H1 (cell line): Measurements from ENCODE around the gene UGT1A8. TPM values are rescaled to one million over a fixed set of nuclear protein-coding genes. Genes with fewer than 3 reads are reported as not detected.

Experiments used
- CTCF ChIA-PET: fragments of 300-600 bp; sonication (Branson Sonifier 250); formaldehyde crosslinking; loops from one replicate; lab custom pipeline; 2021; ENCODE audit not compliant: partially characterized antibody; lab: Charles Lee
- POLR2A ChIA-PET: fragments of 300-600 bp; sonication (Branson Sonifier 250); formaldehyde crosslinking; loops from one replicate; lab custom pipeline; 2021; ENCODE audit warnings: inconsistent platforms; ENCODE audit not compliant: partially characterized antibody; lab: Charles Lee
- DNase-seq, 2 experiments: peaks; one replicate each; pipeline versions ENCODE4 v3.0.0 to v3.0.0-alpha.2; 2010 to 2022; ENCODE audit warnings: low spot score in 2 of 2, low read depth in 1 of 2, mixed read lengths in 1 of 2
- FAIRE-seq: peaks from 2 replicates; lab custom pipeline; 2011; peaks lifted over from hg19 to GRCh38; lab: Jason Lieb, UNC
- H2AFZ ChIP-seq: 2 replicates; pipeline ENCODE4 v1.8.1; 2012; ENCODE audit warnings: low read length, inconsistent platforms
- H2AK5ac ChIP-seq: 2 replicates; pipeline ENCODE4 v1.6.1; 2013; ENCODE audit warnings: low read depth, low read length
- H2BK120ac ChIP-seq: replicated peaks from 2 replicates; pipeline ENCODE3; 2013; ENCODE audit warnings: low read depth, low read length, inconsistent platforms
- H2BK12ac ChIP-seq: 2 replicates; pipeline ENCODE4 v1.6.1; 2013; ENCODE audit warnings: low read depth, low read length
- H2BK15ac ChIP-seq: 2 replicates; pipeline ENCODE4 v1.6.1; 2013; ENCODE audit warnings: low read length
- H2BK20ac ChIP-seq: 2 replicates; pipeline ENCODE4 v1.6.1; 2013; ENCODE audit warnings: low read length
- H2BK5ac ChIP-seq: 2 replicates; pipeline ENCODE4 v1.6.1; 2013; ENCODE audit warnings: low read depth, low read length
- H3K14ac ChIP-seq: 2 replicates; pipeline ENCODE4 v1.6.1; 2013; ENCODE audit warnings: inconsistent platforms; ENCODE audit not compliant: insufficient read length
- H3K18ac ChIP-seq: 2 replicates; pipeline ENCODE4 v1.6.1; 2013; ENCODE audit warnings: low read length; ENCODE audit errors: extremely low read depth
- H3K23ac ChIP-seq: 2 replicates; pipeline ENCODE4 v1.6.1; 2013; ENCODE audit warnings: inconsistent platforms; ENCODE audit not compliant: insufficient read length
- H3K23me2 ChIP-seq: 2 replicates; pipeline ENCODE4 v1.6.1; 2013; ENCODE audit warnings: low read depth, low read length
- H3K27ac ChIP-seq: 2 replicates; pipeline ENCODE4 v1.6.1; 2011; ENCODE audit warnings: low read depth, low read length, inconsistent platforms
- H3K27me3 ChIP-seq, 4 experiments: replicated peaks in 1 of 4; 1 replicate in 1 of 4; 2 replicates in 3 of 4; pipeline versions ENCODE4 v1.6.1 to v1.8.1; 2011 to 2013; ENCODE audit warnings: low read length in 3 of 4, mild to moderate bottlenecking in 3 of 4, inconsistent platforms in 2 of 4, mixed read lengths in 2 of 4, moderate library complexity in 1 of 4; ENCODE audit not compliant: control insufficient read depth in 3 of 4, insufficient read depth in 3 of 4; ENCODE audit errors: extremely low read depth in 1 of 4
- H3K36me3 ChIP-seq, 4 experiments: 2 replicates each; pipeline versions ENCODE4 v1.6.1 to v1.8.1; 2011 to 2013; ENCODE audit warnings: mild to moderate bottlenecking in 4 of 4, low read length in 3 of 4, moderate library complexity in 2 of 4, control low read depth in 1 of 4, inconsistent platforms in 1 of 4; ENCODE audit not compliant: insufficient read depth in 4 of 4, control insufficient read depth in 2 of 4
- H3K4ac ChIP-seq: replicated peaks from 2 replicates; pipeline ENCODE3; 2013; ENCODE audit warnings: low read length, low read depth, mixed read lengths, inconsistent platforms; ENCODE audit not compliant: insufficient read length
- H3K4me1 ChIP-seq, 4 experiments: replicated peaks in 1 of 4; 1 replicate in 1 of 4; 2 replicates in 3 of 4; pipeline versions ENCODE4 v1.6.1 to v1.8.1; 2011 to 2013; ENCODE audit warnings: low read length in 3 of 4, inconsistent platforms in 2 of 4, mixed read lengths in 1 of 4; ENCODE audit not compliant: insufficient read depth in 4 of 4, control insufficient read depth in 3 of 4
- H3K4me2 ChIP-seq, 2 experiments: 2 replicates each; pipeline versions ENCODE4 v1.6.1 to v1.8.1; 2011 to 2013; ENCODE audit warnings: low read depth in 2 of 2, low read length in 2 of 2, control low read depth in 1 of 2, inconsistent platforms in 1 of 2, mild to moderate bottlenecking in 1 of 2; ENCODE audit not compliant: insufficient read depth in 1 of 2
- H3K4me3 ChIP-seq, 4 experiments: fragments of 200-600, 300-600 bp in 1 of 4; sonication (generic), shearing (Covaris generic), sonication (Bioruptor Twin) in 1 of 4; 2 replicates each; pipeline versions ENCODE4 v1.5.1 to v1.8.1; 2011 to 2016; ENCODE audit warnings: low read length in 4 of 4, low read depth in 3 of 4, control low read depth in 2 of 4, inconsistent platforms in 2 of 4, mild to moderate bottlenecking in 2 of 4, mixed read lengths in 1 of 4, moderate library complexity in 1 of 4; ENCODE audit not compliant: insufficient read depth in 2 of 4; ENCODE audit errors: extremely low read depth in 1 of 4
- H3K56ac ChIP-seq: replicated peaks from 2 replicates; pipeline ENCODE3; 2013; ENCODE audit warnings: low read depth, mild to moderate bottlenecking, mixed read lengths, low read length, inconsistent platforms; ENCODE audit not compliant: insufficient read length
- H3K79me1 ChIP-seq: 2 replicates; pipeline ENCODE4 v1.6.1; 2013; ENCODE audit warnings: low read depth, low read length, control low read depth
- H3K79me2 ChIP-seq, 2 experiments: 2 replicates each; pipeline versions ENCODE4 v1.6.1 to v1.8.1; 2012 to 2013; ENCODE audit warnings: low read length in 2 of 2, mild to moderate bottlenecking in 2 of 2, inconsistent platforms in 1 of 2; ENCODE audit not compliant: insufficient read depth in 2 of 2, control insufficient read depth in 1 of 2
- H3K9ac ChIP-seq, 4 experiments: replicated peaks in 1 of 4; 1 replicate in 1 of 4; 2 replicates in 3 of 4; pipeline versions ENCODE4 v1.6.1 to v1.8.1; 2011 to 2013; ENCODE audit warnings: low read depth in 3 of 4, low read length in 3 of 4, control low read depth in 2 of 4, mild to moderate bottlenecking in 2 of 4, moderate library complexity in 2 of 4, inconsistent platforms in 1 of 4; ENCODE audit errors: extremely low read depth in 1 of 4
- H3K9me3 ChIP-seq, 2 experiments: 2 replicates each; pipeline versions ENCODE4 v1.6.1 to v1.8.1; 2012 to 2013; ENCODE audit warnings: mild to moderate bottlenecking in 2 of 2, moderate library complexity in 2 of 2, control low read depth in 1 of 2, inconsistent platforms in 1 of 2, low read depth in 1 of 2, low read length in 1 of 2, mixed read lengths in 1 of 2; ENCODE audit not compliant: insufficient read depth in 2 of 2
- H4K20me1 ChIP-seq, 2 experiments: replicated peaks in 1 of 2; 2 replicates each; pipeline versions ENCODE3 to v1.8.1; 2011 to 2013; ENCODE audit warnings: inconsistent platforms in 2 of 2, low read length in 2 of 2, mild to moderate bottlenecking in 1 of 2; ENCODE audit not compliant: insufficient read depth in 2 of 2, control insufficient read depth in 1 of 2
- H4K5ac ChIP-seq: 2 replicates; pipeline ENCODE4 v1.6.1; 2013; ENCODE audit warnings: low read length, low read depth, mixed read lengths, inconsistent platforms; ENCODE audit not compliant: insufficient read length
- H4K8ac ChIP-seq: 2 replicates; pipeline ENCODE4 v1.8.0; 2013; ENCODE audit warnings: mild to moderate bottlenecking, moderate library complexity, low read length, inconsistent platforms; ENCODE audit not compliant: insufficient read depth; ENCODE audit errors: extremely low read depth
- H4K91ac ChIP-seq: replicated peaks from 2 replicates; pipeline ENCODE3; 2013; ENCODE audit warnings: low read length, mixed read lengths, inconsistent platforms; ENCODE audit not compliant: insufficient read length
- BACH1 ChIP-seq: IDR thresholded peaks from 2 replicates; pipeline ENCODE4 v1.6.1; 2012; ENCODE audit warnings: low read length, improper control_type of control experiment
- CHD2 ChIP-seq: IDR thresholded peaks from 2 replicates; pipeline ENCODE4 v1.6.1; 2012; ENCODE audit warnings: low read length, improper control_type of control experiment
- NANOG ChIP-seq: IDR thresholded peaks from 2 replicates; pipeline ENCODE4 v1.6.1; 2011; ENCODE audit warnings: low read length, low read depth, mild to moderate bottlenecking, inconsistent platforms; ENCODE audit not compliant: insufficient read depth, poor library complexity, severe bottlenecking
- NRF1 ChIP-seq: IDR thresholded peaks from 2 replicates; pipeline ENCODE4 v1.6.1; 2011; ENCODE audit warnings: mild to moderate bottlenecking, low read depth, low read length, improper control_type of control experiment
- POLR2A ChIP-seq, 2 experiments: IDR thresholded peaks; 1 replicate in 1 of 2; 2 replicates in 1 of 2; pipeline ENCODE4 v1.6.1; 2011; ENCODE audit warnings: low read depth in 2 of 2, low read length in 2 of 2, mild to moderate bottlenecking in 2 of 2; ENCODE audit errors: control extremely low read depth in 1 of 2
- SRF ChIP-seq: IDR thresholded peaks from 2 replicates; pipeline ENCODE4 v1.6.1; 2011; ENCODE audit warnings: mild to moderate bottlenecking, low read depth, low read length, moderate library complexity
- TCF12 ChIP-seq: IDR thresholded peaks from 2 replicates; pipeline ENCODE4 v1.6.1; 2011; ENCODE audit warnings: low read depth, mild to moderate bottlenecking, low read length
- WGBS, 2 experiments: shearing (Covaris generic) in 1 of 2; methylation state at CpG; one replicate each; pipeline versions ENCODE4 v1.1.6 to v1.1.7; 2013 to 2015; ENCODE audit warnings: low lambda C conversion rate in 2 of 2, mixed read lengths in 2 of 2, inconsistent platforms in 1 of 2, low coverage in 1 of 2, missing lambda C conversion rate in 1 of 2; ENCODE audit not compliant: insufficient replicate concordance in 2 of 2, insufficient coverage in 1 of 2, insufficient read length in 1 of 2; ENCODE audit errors: extremely low coverage in 1 of 2, missing lambda C conversion rate in 1 of 2; 5-methylcytosine and 5-hydroxymethylcytosine counted together
- polyA plus RNA-seq, 7 experiments: library from polyadenylated mRNA; depleted of rRNA in 3 of 7; stranded (reverse) in 5 of 7; unstranded in 2 of 7; fragments of >200 nt in 5 of 7; fragments of 200-250 nt in 2 of 7; gene quantifications; 1 replicate in 5 of 7; 2 replicates in 1 of 7; 4 replicates in 1 of 7; pipeline versions ENCODE4 v1.2.1 to v1.2.3, GENCODE V29; 2011 to 2013; ENCODE audit warnings: missing spikeins in 2 of 7, mixed read lengths in 2 of 7
- total RNA-seq: library from RNA; stranded (reverse); fragmentation: NEBNext Ultra II Directional; extraction: Animal tissue kit (Norgen Biotek cat#: 25700); gene quantifications from 2 replicates; pipeline ENCODE4 v1.2.1, GENCODE V29; 2021

UGT1A8 gene
- total and polyA plus RNA-seq, 2 of the 8 experiments (the other 6 are each of a cell fraction or from before 2014, with no cell fraction given): not detected

DNA sequence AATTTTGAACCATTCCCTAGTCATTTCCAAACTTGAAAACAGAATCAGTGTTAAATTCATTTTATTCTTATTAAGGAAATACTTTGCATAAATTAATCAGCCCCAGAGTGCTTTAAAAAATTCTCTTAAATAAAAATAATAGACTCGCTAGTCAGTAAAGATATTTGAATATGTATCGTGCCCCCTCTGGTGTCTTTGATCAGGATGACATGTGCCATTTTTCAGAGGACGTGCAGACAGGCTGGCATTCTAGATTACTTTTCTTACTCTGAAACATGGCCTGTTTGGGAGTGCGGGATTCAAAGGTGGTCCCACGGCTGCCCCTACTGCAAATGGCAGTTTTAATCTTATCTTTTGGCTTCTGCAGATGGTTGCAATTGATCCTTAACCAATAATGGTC, 155.2 kb downstream of the UGT1A8 start:
- H3K27me3 ChIP-seq: no peaks in the 10 kb centered on the region
- no peak overlapping the region for H4K91ac ChIP-seq
- no peak overlapping the region for H2AK5ac ChIP-seq
- H2AFZ ChIP-seq: no peak overlapping the region
- no peak overlapping the region for H3K23ac ChIP-seq
- ChIA-PET POLR2A (no interaction called here), CTCF (no interaction called here)
- no peak overlapping the region for H3K4me3 ChIP-seq
- no peak overlapping the region for H4K5ac ChIP-seq
- no peaks in the 10 kb centered on the region for H3K36me3 ChIP-seq
- H3K56ac ChIP-seq: no peak overlapping the region
- WGBS, 2 experiments: 93% methylated on average over 5 of the region's 5 CpGs; no CpG with 5 or more reads in 1 of the 2 experiments
- H2BK12ac ChIP-seq: no peak overlapping the region
- H3K4ac ChIP-seq: no peak overlapping the region
- no peak for DNase-seq
- H3K18ac ChIP-seq: no peak overlapping the region
- TF ChIP-seq NRF1 (no peak), TCF12 (no peak), NANOG (no peak), SRF (no peak), CHD2 (no peak), POLR2A (IDR thresholded peaks at IDR 0.05; ENCODE audit: control extremely low read depth in 1 of 2, low read depth in 2 of 2, low read length in 2 of 2) (no peak), BACH1 (no peak)
- no peak overlapping the region for H3K4me2 ChIP-seq
- H3K79me2 ChIP-seq: no peaks in the 10 kb centered on the region
- no peaks in the 10 kb centered on the region; a peak in 1 of 7 replicates for H3K4me1 ChIP-seq
- H2BK5ac ChIP-seq: no peak overlapping the region
- H3K23me2 ChIP-seq: peaks cover 2% of the 10 kb centered on the region; the same call in 1 of the 2 replicates
- no peak overlapping the region for H2BK15ac ChIP-seq
- FAIRE-seq: no peak
- no peak overlapping the region for H3K27ac ChIP-seq
- H4K8ac ChIP-seq: no peak overlapping the region
- no peaks in the 10 kb centered on the region for H3K79me1 ChIP-seq
- H3K9me3 ChIP-seq: peaks cover 7 to 15% of the 10 kb centered on the region in 2 experiments; a peak in 3 of 4 replicates
- no peaks in the 10 kb centered on the region for H4K20me1 ChIP-seq
- H3K9ac ChIP-seq: no peak overlapping the region
- no peak overlapping the region for H2BK120ac ChIP-seq
- no peak overlapping the region for H3K14ac ChIP-seq
- no peak overlapping the region for H2BK20ac ChIP-seq
